AG04450 (cell line): Measurements from ENCODE around the gene CACNG3. TPM values are rescaled to one million over a fixed set of nuclear protein-coding genes. Genes with fewer than 3 reads are reported as not detected.

Source experiments
- CTCF ChIA-PET: fragments of 300-600, 350-600 bp; formaldehyde crosslinking; extraction: SDS; loops from one replicate; lab custom pipeline; 2022; ENCODE audit warnings: antibody characterized with exemption, inconsistent platforms; lab: Charles Lee
- POLR2A ChIA-PET: fragments of 350-600 bp; formaldehyde crosslinking; extraction: SDS; loops from one replicate; lab custom pipeline; 2021; ENCODE audit warnings: antibody characterized with exemption, inconsistent platforms; lab: Yijun Ruan, JAX
- DNase-seq: peaks from one replicate; pipeline ENCODE4 v3.0.0-alpha.2; 2011; ENCODE audit warnings: low read depth, low spot score
- H3K27ac ChIP-seq: one replicate; pipeline ENCODE4 v1.5.1; 2012; ENCODE audit warnings: low read depth, low read length, control low read depth
- H3K27me3 ChIP-seq: one replicate; pipeline ENCODE4 v1.6.0; 2012; ENCODE audit warnings: low read length; ENCODE audit not compliant: control insufficient read depth, insufficient read depth
- H3K4me3 ChIP-seq: 2 replicates; pipeline ENCODE4 v1.5.1; 2011; ENCODE audit warnings: mild to moderate bottlenecking, low read depth, low read length, control low read depth
- H3K9me3 ChIP-seq: 2 replicates; pipeline ENCODE4 v1.5.1; 2012; ENCODE audit warnings: low read length; ENCODE audit not compliant: control insufficient read depth, insufficient read depth
- CTCF ChIP-seq: IDR thresholded peaks from 2 replicates; pipeline ENCODE4 v1.5.1; 2011; ENCODE audit warnings: low read depth, low read length, control low read depth, inconsistent platforms
- polyA plus RNA-seq: library from polyadenylated mRNA; depleted of rRNA; stranded (reverse); fragments of >200 nt; gene quantifications from 2 replicates; pipeline ENCODE4 v1.2.3, GENCODE V29; 2011
- small RNA-seq: library from RNA; depleted of rRNA; stranded (forward); fragments of <200 nt; gene quantifications from one replicate; pipeline ENCODE3, GENCODE V24; 2012; ENCODE audit warnings: low read depth; ENCODE audit not compliant: insufficient read length

Gene CACNG3
- polyA plus RNA-seq, 1 experiment, result not detected

GRCh38 chr16:24394341-24394740 lies 138.2 kb downstream of the CACNG3 start:
- ChIA-PET CTCF (no interaction called here), POLR2A (no interaction called here)
- Histone ChIP-seq H3K4me3 (no peak overlapping the region), H3K9me3 (no peaks in the 10 kb centered on the region), H3K27me3 (no peaks in the 10 kb centered on the region), H3K27ac (no peak overlapping the region)
- no peak for DNase-seq
- no peak for TF ChIP-seq CTCF

- ChIA-PET POLR2A (interaction anchor here (0.6 kb wide), 1 partner anchor 141 kb away, joined by 3 read pairs; the partner anchor contains the start of gene CACNG3), CTCF (no interaction called here)
Measured at GRCh38 chr16:24396350-24397271, 140.5 kb downstream of the CACNG3 start.

GRCh38 chr16:24409045-24409444 lies 152.9 kb downstream of the CACNG3 start:
- DNase-seq, result no peak
- POLR2A ChIA-PET, result no interaction called here
- no peaks in the 10 kb centered on the region for H3K9me3 ChIP-seq
- H3K4me3 ChIP-seq, result no peak overlapping the region
- H3K27me3 ChIP-seq, result no peaks in the 10 kb centered on the region
- H3K27ac ChIP-seq, result no peak overlapping the region
- CTCF ChIA-PET, result interaction anchor here (0.6 kb wide), 1 partner anchor 8 kb away, joined by 3 read pairs; no protein-coding TSS in a partner anchor
- no peak for TF ChIP-seq CTCF

More at GRCh38 chr16:24396350-24397271, 140.5 kb downstream of the CACNG3 start:
- TF ChIP-seq CTCF, result no peak
- Histone ChIP-seq H3K27me3 (no peaks in the 10 kb centered on the region), H3K27ac (no peak overlapping the region), H3K9me3 (no peaks in the 10 kb centered on the region), H3K4me3 (no peak overlapping the region)
- no peak for DNase-seq

Small RNA genes lying within 50 kb of the gene (small RNA-seq; reads per million reads assigned to genes)
- gene RF00408 (not detected), gene RNU7-24P (not detected)
